HG03378 (cell line): Measurements from ENCODE around the gene C10orf71.

Experiments
- ATAC-seq: cut with Tn5 transposase; IDR thresholded peaks from one replicate; pipeline ENCODE4 v1.9.1; 2021; ENCODE audit warnings: mild to moderate bottlenecking, moderate library complexity; ENCODE audit not compliant: unreplicated experiment

C10orf71 gene

GRCh38 chr10:49298983-49299815 is at the start of gene C10orf71:
TSS of gene C10orf71 (plus strand) at chr10:49299170. CDS start at chr10:49322546, 23,376 bp downstream.
- no peak for ATAC-seq

DNA sequence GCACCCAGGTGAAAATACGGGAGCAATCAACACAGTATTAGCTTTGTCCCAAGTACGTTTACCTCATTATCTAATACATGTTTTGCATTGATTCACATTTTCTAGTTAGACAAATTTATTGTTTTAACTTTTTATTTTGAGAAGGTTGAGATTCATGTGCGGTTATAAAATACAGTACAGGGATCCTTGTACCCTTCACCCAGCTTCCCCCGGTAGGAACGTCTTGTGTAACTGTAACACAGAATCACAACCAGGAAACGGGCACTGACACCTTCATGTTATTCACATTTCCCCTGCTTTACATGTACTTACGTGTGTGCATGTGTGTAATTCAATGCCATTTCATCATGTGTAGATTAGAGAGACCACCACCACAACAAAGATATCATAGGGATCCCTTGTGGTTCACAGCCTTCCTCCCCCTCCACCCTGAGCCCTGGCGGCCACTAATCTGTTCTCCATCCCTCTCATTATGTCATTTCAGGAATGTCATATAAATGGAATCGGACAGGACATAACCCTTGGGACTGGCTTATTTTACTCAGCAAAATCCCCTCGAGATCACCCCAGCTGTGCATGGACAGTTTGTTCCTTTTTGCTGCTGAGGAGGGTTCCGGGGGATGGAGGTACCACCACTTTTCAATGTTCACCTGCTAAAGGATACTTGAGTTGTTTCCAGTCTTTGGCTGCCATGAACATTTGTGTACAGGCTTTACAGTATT is 46.5 kb upstream of the C10orf71 start:
- ATAC-seq: no peak

DNA sequence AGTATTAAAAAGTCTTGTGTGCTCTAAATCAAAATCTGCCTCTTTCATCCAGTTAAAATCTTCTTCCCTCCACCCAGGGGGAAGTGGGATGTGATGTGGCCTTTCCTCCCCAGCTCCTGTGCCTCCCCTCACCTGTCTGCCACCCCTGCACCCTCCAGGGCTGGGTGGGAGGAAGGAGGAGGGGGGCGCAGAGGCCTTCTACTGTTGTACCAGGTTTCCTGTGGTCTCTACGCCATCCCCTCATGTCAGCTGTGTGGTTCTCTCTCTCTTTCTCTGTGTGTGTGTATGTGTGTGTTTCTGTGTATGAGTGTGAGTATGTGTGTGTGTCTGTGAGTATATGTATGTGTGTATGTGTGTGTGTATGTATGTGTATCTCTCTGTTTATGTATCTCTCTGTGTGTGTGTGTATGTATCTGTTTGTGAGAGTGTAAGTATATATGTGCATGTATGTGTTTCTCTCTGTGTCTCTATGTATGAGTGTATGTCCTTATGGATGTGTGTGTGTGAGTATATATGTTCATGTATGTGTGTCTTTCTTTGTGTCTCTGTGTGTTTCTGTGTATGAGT is 45.5 kb upstream of the C10orf71 start:
- ATAC-seq: no peak

DNA sequence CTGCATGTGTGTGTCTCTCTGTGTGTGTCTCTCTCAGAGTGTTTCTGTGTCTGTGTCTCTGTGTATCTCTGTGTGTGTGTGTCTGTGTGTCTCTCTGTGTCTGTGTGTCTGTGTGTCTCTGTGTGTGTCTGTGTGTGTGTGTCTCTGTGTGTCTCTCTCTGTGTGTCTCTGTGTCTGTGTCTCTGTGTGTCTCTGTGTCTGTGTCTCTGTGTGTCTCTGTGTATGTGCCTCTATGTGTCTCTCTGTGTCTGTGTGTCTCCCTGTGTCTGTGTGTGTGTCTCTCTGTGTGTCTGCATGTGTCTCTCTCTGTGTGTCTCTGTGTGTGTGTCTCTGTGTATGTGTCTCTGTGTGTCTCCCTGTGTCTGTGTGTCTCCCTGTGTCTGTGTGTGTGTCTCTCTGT is 44.8 kb upstream of the C10orf71 start:
- no peak for ATAC-seq

DNA sequence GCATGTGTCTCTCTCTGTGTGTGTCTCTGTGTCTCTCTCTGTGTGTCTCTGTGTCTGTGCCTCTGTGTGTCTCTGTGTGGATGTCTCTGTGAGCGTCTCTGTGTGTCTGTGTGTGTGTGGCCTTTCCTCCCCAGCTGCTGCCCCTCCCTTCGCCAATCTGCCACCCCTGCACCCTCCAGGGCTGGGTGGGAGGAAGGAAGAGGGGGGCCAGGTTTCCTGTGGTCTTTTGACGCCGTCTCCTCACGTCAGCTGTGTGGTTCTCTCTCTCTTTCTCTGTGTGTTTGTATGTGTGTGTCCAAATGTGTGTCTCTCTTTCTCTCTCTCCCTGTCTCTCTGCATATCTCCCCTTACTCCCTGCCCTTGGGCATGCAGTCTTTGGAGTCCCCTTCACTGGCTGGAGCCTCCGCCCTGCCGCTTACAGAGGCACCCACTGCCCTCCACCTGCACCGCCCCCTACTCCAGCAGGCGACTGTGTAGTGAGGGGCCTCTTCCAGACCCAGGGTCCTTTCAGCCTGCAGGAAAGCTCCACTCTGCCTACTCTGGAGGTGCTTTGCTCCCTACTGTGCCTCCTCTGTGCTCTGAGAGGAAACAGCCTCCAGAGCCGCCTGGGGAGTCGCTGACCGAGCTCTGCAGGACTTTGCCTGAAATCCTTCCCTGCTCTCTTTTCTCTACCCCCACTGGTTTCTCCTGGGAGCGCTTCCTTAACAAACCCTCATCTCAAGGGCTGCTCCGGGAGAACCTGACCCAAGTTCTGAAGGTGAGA is 44.2 kb upstream of the C10orf71 start:
- no peak for ATAC-seq

DNA sequence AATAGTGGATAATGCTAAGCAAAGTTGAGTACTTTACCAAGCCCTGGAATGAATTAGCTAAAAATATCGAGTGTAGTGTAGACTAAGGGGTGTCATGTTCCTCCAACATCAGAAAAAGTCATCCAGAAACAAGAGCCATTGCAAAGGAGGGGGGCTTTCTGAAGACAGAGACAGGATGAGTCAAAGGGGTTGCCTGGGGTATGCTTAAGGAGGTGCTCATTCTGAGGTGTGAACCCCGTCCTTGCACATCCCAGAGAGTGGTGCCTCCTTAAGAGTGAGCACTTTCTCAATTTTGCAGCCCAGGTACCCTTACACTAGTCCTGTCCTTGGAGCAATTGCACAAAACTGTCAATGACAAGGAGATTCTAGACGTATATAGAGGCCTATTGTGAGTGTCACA is 43.1 kb upstream of the C10orf71 start:
- no peak for ATAC-seq

DNA sequence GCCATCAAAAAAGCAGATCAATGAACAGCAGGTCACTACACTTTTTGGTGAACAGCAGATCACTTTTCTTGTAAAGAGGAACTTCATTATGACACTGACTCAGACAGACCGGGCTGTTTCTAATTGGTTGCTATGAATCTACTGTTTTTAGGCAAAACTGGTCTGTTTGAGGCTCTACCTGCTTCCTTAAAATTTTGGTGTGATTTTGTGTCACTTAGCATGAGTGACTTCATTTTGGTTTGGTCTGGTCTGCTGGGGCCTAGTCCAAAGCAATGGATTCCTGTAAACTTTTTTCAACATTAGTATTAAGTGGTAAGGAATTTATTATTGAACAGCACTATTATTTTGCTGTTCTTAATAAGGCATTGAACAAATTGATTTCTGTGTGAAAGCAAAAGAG is 41.8 kb upstream of the C10orf71 start:
- ATAC-seq: no peak

- ATAC-seq: no peak
Measured at GRCh38 chr10:49257626-49258349, 41.2 kb upstream of the C10orf71 start.

- no peak for ATAC-seq
Measured at GRCh38 chr10:49258350-49258683, 40.7 kb upstream of the C10orf71 start.

DNA sequence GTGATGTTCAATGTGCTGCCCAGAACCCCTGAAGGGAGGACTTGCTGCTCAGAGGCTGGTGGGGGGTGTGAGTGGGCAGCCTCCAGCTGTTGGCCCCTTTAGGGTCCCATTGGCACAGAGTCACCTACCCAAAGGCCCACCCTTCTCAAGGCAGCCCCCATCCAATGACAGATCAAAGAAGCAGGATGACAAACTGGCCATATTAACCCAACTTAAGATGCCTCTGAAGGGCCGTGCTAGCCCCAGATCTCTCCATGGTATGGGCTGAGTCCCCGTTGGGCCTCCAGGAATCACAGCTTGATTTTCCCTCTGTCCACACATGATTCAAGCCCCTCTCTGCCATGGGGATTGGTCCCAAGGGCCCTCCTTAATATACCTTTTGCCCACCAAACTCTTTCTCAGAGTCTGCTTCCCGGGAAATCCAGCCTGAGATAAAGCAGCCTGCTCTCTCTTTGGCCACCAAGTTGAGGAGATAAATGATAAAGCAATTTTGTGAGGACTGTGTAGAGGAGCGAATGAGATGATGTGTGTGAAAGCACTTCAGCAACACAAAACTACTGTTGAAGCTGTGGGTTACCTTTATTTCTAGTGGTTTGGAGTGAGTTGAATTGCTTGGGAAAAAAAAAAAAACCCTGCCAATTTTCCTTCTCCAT is 38.2 kb upstream of the C10orf71 start:
- ATAC-seq: no peak

- ATAC-seq: no peak
Measured at GRCh38 chr10:49263591-49263990, 35.4 kb upstream of the C10orf71 start.

DNA sequence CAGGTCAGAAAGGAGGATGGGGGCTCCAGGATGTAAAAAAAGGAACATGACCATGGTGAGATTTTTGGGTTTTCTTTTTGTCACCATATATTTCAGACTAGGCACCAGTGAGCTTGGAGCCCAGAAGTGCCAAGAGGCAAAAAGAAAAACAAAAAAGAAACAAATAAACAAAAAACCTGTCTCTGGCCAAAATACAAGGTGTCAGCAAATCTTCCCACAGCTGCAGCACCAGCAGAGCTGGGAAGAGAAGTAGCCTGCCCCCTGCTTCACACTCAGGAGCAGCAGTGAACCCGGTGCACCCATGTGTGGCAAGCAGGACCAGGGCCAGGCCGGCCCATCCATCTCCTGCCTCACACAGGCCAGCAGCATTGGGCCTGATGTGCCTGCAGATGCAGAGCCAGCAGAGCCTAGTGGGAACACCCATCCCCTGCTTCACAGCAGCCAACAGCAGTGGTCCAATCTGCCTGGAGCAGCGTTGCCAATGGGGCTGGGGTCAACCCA is 34.7 kb upstream of the C10orf71 start:
- ATAC-seq: no peak

DNA sequence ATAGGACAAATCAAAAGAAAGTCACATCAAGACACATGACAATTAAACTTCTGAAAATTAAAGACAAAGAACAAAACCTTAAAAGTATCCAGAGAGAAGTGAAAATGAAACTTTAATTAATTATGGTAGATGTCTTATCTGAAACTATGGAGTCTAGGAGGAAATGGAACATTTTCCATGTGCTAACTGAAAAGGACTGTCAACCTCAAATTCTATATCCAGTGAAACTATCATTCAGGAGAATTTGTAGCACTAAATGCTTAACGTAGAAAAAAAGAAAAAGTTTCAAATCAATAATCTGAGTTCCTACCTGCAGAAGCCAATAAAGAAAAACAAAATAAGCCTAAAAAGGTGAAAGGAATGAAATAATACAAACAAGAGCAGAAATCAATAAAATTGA is 33.1 kb upstream of the C10orf71 start:
- no peak for ATAC-seq

DNA sequence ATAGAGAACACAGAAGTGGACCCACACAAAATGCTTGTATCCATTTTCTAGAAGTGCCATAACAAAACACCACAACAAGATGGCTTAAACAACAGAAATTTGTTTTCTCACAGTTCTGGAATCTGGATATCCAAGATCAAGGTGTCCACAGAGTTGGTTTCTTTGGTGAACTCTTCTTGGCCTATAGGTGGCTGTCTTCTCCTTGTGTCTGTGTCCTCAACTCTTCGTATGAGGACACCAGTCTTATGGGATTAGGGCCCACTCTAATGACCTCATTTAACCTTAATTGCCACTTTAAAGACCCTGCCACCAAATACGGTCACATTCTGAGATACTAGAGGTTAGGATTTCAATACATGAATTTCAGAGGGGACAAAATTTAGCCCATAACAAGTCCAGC is 30.8 kb upstream of the C10orf71 start:
- no peak for ATAC-seq

GRCh38 chr10:49269523-49269922 is 29.4 kb upstream of the C10orf71 start:
- ATAC-seq: no peak

DNA sequence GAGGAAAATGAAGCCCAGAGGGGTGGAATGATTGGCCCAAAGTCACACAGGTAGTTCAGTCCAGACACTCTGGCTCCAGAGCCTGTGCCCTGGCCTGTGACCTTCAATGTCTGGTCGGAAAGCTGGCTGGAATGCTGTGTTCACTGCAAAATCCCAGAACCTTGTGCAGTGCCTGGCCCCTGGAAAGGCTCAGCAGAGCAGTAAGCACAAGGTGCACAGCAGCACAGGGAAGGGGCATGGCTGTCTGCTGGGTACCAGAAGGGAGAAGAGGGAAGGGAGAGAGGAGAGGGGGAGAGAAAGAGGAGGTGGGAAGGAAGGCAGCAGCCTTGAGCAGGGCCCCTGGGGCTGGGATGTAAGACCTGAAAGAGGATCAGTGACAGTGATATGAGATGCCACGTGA is 28.4 kb upstream of the C10orf71 start:
- no peak for ATAC-seq

GRCh38 chr10:49271346-49271745 is 27.6 kb upstream of the C10orf71 start:
- no peak for ATAC-seq

DNA sequence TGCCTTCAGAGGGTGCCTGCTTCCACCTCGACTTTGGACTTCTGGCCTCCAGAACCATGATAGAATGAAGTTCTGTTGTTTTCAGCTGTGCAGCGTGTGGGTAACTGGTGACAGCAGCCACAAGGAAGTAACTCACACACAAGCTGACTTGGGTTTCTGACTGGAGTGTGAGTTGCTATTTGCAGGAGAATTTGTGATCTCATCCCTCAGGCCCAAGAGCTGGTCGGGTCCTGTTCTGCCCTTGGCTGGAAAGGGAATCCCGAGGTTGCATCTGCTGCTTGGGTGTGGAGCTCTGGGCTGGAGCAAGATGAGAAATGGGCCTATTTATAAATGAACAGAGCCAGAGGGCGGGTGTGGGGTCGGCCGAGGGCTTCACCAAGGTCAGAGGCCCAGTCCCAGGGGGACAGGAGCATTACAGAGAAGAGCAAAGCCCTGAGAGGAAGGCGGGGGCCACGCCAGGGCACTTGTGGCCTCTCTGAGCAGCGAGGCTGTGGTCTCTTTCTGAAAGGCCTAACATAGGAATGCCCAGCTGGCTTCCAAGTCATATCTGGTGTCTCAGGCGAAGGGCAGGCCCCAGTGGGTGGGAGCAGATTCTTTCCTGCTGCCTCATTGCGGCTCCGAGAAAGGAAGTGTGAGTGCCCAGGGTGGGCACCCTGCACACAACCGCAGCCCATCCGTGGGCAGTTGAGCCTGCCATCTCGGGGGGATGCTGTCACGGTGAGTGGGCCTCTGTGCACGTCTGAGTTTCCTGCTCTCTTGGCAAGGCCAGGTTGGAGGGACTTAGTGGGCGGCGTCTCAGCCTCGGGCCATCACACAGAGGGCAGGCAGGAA is 26.5 kb upstream of the C10orf71 start:
- ATAC-seq: no peak

GRCh38 chr10:49273082-49273465 is 25.9 kb upstream of the C10orf71 start:
- no peak for ATAC-seq
